CD4-positive, alpha-beta T cell treated with Interleukin-4 for 1 hour (primary cell): ENCODE data around the gene ZNF658.
"Not testable (repeated sequence)": the region's sequence is repeated elsewhere in the genome, so short reads cannot be mapped to it uniquely, and the experiment has no call there.

Experiments used
- DNase-seq, 2 donors: peaks; one replicate each; pipeline ENCODE4 v3.0.0-alpha.2; 2020 to 2022

The ZNF658 gene

DNA sequence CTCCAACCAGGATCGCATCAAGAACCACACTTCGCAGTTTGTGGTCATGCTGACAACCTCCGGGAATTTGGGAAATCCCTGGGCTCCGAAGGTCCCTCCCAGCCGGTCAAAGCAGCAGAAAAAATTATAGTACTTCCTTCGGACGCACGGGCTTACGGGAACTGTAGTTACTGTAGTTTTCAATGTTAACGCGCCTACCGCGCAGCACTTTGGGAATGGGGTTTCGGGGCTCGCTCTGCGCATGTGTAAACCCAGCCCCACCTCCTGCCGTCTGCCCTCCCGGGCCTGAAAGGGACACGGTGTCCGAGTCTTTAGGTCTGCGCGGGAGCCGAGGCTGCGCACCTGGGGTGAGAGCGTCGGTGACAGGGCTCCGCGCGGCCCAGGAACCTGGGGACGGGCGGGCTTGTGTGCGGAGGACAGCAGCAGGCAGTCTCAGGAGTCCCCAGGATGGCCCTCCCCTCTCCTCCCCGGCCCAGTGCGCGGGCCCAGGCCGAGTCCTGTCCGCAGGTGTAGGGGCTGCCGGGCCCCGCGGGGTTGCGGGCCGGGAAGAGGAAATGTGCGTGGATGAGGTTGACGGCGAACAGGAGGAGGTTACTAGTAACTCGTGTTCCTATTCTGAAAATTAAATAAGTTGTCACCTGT lies at the start of gene ZNF658:
Gene ZNF658 (plus strand): TSS at position 236 of the 642 bp plus-strand sequence. CDS start 2,837 bp downstream, outside the sequence.
- DNase-seq = peak; percentile 82 to 83

DNA sequence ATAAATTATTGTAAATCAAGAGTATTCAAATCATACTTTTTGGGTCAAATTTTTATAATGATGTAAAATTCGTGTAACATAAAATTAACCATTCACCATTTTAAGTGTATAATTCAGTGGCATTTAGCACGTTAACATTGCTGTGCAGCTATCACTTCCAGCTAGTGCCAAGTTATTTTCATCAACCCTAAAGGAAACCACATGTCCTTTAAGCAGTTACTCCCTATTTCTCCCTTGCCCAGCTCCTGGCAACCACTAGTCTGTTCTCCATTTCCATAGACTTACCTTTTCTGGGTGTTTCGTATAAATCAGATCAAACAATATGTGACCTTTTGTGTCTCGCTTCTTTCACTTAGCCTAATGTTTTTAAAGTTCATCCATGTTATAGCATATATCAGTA lies 38.8 kb upstream of the ZNF658 start:
- DNase-seq = not testable (repeated sequence)

GRCh38 chr9:66868660-66869059 lies 31.9 kb upstream of the ZNF658 start:
- not testable (repeated sequence) for DNase-seq

DNA sequence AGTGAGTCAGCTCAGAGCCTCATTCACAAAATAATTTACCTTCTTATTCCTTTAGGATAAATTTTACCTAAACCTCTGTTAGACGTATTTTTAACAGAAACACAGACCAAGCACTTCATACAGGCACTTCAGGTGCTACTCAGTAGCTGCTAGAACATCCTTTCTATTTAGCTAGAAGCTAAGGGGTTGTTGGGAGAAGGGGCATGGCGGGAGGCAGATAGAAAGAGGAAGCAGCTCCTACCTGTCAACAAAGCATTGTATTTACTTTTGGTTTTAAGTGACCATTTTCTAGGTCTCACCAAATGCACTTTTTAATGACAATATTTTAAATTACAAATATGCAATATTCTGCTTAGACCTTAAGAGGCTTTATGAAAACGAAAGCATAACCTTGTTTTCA lies 19.9 kb upstream of the ZNF658 start:
- DNase-seq = not testable (repeated sequence)

DNA sequence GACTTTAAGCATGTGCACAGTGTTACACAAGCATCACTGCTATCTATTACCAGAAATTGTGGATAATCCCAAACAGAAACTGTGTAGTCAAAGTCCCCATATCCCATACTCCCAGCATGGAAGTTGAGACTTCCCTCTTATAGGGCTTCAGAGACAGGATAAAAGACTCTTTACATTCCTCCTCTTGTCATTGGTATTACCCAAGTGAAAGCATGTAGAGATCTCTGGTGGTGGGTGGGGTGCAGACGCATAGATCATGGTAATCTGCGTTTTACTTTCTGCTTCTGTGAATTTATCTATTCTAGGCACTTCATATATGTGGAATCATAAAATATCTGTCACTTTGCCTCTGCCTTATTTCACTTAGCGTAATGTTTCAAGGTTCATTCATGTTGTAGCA lies 18.7 kb upstream of the ZNF658 start:
- DNase-seq = not testable (repeated sequence)

GRCh38 chr9:66890334-66890733 lies 10.2 kb upstream of the ZNF658 start:
- not testable (repeated sequence) for DNase-seq

DNA sequence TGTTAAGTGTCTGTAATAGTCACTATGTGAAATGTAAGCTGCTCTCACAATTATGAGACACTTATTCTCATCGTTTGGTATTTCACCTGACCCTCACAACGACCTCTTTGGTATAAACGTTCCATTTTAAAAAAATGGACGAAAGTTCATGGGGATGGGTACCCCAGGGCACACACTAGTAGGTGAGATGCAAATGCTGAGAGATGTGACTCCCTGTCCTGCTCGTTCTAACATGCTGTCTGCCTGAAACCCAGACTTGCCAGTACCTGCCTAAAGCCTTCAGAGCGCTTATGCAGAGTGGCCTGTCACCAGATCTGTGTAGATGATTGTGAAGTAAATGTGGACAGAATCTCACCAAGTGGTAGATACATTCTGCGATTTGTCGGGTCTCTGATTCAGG lies 616 bp downstream of the ZNF658 start:
- not testable (repeated sequence) for DNase-seq

- DNase-seq = not testable (repeated sequence)
Observed at GRCh38 chr9:66909560-66909959, 9.0 kb downstream of the ZNF658 start.

- not testable (repeated sequence) for DNase-seq
Observed at GRCh38 chr9:66920072-66920471, 19.5 kb downstream of the ZNF658 start.

GRCh38 chr9:66936194-66936870 lies 35.8 kb downstream of the ZNF658 start:
- not testable (repeated sequence) for DNase-seq

DNA sequence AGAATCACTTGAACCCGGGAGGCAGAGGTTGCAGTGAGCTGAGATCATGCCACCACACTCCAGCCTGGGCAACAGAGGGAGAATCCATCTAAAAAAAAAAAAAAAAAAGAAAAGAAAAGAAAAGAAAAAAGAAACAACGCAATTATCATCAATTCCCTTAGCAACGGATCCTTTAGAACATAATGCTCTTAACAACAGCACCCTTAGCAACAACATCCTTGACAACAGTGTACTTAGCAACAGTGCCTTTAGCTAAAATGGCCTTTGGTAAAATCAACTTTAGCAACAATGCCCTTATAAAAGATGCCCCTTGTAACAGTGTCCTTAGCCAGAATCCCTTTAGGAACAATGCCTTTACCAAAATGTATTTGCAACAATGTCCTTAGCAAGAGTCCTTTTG lies 37.1 kb downstream of the ZNF658 start:
- DNase-seq = not testable (repeated sequence)

GRCh38 chr9:66938322-66938721 lies 37.8 kb downstream of the ZNF658 start:
- not testable (repeated sequence) for DNase-seq

DNA sequence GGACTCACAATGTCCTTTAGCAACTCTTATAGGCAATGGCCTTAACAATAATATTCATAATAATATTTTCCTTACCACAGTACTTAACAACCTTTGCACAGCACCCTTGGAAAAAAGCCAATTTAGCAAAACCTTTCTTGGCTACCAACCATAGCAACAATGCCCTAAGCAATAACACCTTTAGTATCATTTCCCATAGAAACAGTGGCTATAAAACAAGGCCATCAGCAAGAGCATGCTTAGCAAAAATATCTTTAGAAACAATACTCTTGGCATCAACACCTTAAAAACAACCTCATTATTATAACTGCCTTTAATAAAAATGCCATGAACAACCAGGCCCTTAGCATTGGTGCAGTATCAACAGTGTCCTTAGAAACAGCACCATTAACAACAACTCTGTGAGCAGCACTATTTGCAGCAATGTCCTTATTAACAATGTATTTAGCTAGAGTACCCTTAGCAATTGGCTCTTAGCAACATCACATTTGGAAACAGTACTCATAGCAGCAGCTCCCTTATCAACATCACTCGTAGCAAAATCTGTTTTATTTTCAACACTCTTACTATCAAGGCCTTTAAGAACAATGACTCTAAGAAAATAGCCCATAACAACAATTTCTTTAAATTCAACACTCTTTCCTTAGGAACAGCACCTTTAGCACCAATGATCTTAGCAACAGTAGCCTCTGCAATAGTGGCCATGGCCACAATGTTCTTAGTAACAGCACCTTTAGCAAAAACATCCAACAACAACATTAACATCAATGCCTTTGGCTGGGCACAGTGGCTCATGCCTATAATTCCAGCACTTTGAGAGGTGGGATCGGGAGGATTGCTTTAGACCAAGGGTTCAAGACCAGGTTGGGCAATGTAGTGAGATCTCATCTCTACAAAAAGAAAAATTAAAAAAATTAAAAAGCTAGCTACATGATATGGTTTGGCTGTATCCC lies 39.6 kb downstream of the ZNF658 start:
- not testable (repeated sequence) for DNase-seq

- DNase-seq = not testable (repeated sequence)
Observed at GRCh38 chr9:66942400-66943155, 42.1 kb downstream of the ZNF658 start.

DNA sequence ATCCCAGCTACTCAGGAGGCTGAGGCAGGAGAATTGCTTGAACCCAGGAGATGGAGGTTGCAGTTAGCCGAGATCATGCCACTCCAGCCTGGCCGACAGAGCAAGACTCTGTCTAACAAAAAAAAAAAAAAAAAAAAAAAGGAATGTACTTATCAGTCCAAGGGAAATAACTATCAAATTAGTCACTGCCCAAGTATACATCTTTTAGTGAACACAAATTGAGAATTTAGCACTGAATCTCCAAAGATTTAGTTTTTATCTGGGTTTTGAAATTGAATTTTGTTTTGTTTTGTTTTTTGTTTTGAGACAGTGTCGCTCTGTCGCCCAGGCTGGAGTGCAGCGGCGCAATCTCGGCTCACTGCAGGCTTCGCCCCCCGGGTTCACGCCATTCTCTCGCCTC lies 52.1 kb downstream of the ZNF658 start:
- DNase-seq = not testable (repeated sequence)
